Measurements from ENCODE around the gene UBE3A. TPM values are rescaled to one million over a fixed set of nuclear protein-coding genes. Genes with fewer than 3 reads are reported as not detected.

The UBE3A gene
- total and polyA plus RNA-seq, 8 donors = 8.9 to 48.9 (median 39.0) TPM

DNA sequence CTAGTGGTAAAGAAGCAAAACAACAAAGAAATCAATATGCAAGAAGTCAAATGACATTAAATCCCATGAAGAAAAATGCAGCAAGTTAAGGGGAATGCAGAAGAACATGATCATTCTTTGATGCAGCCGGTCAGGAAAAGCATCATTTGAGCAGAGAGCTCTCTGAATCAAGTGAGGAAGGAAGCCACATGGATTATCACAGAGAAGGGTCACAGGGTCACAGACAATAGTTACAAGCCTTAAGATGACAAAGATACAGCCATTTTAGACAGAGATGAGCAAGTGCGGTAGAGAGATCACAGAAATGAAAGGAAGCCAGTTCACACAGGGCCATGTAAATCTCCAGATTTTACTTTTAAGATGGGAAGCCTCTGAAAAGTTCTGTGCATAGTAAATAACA, 43.9 kb downstream of the UBE3A start:
- no peak for DNase-seq
- no peaks in the 10 kb centered on the region for H3K36me3 ChIP-seq
- H3K4me3 ChIP-seq = no peak overlapping the region
- TF ChIP-seq, protein P1, sequence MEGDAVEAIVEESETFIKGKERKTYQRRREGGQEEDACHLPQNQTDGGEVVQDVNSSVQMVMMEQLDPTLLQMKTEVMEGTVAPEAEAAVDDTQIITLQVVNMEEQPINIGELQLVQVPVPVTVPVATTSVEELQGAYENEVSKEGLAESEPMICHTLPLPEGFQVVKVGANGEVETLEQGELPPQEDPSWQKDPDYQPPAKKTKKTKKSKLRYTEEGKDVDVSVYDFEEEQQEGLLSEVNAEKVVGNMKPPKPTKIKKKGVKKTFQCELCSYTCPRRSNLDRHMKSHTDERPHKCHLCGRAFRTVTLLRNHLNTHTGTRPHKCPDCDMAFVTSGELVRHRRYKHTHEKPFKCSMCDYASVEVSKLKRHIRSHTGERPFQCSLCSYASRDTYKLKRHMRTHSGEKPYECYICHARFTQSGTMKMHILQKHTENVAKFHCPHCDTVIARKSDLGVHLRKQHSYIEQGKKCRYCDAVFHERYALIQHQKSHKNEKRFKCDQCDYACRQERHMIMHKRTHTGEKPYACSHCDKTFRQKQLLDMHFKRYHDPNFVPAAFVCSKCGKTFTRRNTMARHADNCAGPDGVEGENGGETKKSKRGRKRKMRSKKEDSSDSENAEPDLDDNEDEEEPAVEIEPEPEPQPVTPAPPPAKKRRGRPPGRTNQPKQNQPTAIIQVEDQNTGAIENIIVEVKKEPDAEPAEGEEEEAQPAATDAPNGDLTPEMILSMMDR (IDR thresholded peaks at IDR 0.05) = no peak
- no peaks in the 10 kb centered on the region for H3K27me3 ChIP-seq
- no peak overlapping the region for H3K27ac ChIP-seq
- no peaks in the 10 kb centered on the region for H3K9me3 ChIP-seq
- no peak for ATAC-seq
- peaks cover 0 to 4% (median 0%) of the 10 kb centered on the region in 3 donors for H3K4me1 ChIP-seq
- no peak for FAIRE-seq
- 83 to 85% methylated on average over 2 of the region's 2 CpGs for WGBS, 2 donors
- intact Hi-C loops (cut with DNase I) = no loop called here

DNA sequence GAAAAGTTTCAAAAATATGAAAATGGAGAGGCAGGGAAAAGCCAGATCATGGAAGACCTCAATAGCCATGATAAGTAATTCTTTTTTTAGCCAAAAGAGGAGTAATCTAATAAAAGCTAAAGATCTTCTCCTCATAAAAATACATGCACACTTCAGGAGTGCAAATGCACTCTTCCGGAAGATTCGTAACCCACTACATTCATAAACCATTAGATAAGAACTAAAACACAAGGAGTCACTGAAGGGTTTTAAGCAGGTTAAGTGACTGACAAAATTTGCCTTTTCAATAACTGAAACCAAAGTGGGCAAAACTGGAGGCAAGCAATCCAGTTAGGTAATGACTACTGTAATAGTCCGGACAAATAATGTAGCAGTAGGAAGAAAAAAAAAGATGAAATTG, 46.0 kb downstream of the UBE3A start:
- no peak overlapping the region for H3K27ac ChIP-seq
- no peaks in the 10 kb centered on the region for H3K9me3 ChIP-seq
- TF ChIP-seq, protein P1 (IDR thresholded peaks at IDR 0.05) = no peak
- peaks cover 0 to 4% (median 0%) of the 10 kb centered on the region in 3 donors for H3K4me1 ChIP-seq
- intact Hi-C loops (cut with DNase I) = no loop called here
- H3K27me3 ChIP-seq = no peaks in the 10 kb centered on the region
- H3K36me3 ChIP-seq = no peaks in the 10 kb centered on the region
- WGBS, 2 donors = 94 to 97% methylated on average over 3 of the region's 3 CpGs
- FAIRE-seq (no peak), ATAC-seq (no peak), DNase-seq (no peak)
- no peak overlapping the region for H3K4me3 ChIP-seq

DNA sequence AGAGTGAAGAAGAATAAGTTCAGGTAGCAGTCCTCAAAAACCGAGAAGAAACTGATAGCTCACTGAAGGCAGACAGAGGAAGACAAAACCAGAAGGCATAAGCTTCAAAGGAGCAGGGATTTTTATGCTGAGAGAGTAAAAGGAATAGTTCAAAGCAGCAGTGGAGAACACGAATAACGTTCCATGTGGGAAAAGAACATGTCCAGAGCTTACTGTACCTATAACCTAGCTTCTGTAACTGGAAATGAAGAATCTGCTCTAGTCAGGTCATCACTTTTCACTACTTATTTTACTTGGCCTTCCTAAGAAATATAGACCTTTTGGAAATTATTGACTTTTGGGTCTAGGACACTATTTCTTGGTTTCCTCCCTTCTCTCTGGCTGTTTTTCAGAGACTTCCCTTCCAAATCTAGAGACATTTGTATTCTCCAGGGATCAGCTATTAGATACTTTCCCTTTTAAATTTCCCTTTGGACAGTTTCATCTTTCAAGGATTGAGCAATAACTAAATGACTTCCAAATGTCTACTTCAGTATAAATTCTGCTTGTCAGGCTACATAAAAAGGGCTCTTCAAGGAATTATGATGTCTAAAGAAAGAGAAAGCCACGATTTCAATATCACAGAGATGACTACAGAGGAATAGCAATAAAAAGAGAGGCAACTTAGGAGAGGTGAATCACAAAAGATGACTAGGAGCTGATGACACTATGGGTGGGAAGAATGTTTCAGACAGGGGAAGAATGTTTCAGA, 46.7 kb downstream of the UBE3A start:
- WGBS, 2 donors = 90 to 91% methylated on average over 4 of the region's 4 CpGs
- ATAC-seq = peak in 2 of 4 donors; percentile 25 to 45

DNA sequence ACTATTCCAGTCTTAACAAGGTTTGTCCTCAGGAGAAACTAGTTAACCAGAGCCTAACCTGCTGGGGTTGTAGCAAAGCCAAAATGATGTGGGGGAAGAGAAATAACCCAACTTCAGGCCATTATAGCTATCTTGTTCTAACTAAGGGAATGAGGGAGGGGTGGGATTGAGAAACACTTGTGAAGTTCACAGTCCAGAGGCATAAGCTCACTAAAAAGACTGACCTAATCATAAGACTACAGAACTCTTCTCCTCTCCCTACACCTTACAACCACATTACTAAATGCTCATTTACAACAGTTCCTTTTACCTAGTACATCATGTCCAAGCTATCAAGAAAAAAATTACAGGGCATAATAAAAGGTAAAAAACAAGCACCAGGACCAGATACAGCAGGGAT, 52.8 kb downstream of the UBE3A start:
- ATAC-seq (no peak), DNase-seq (no peak), FAIRE-seq (no peak)
- intact Hi-C loops (cut with DNase I) = no loop called here
- no peak overlapping the region for H3K4me3 ChIP-seq
- no peaks in the 10 kb centered on the region for H3K9me3 ChIP-seq
- H3K27ac ChIP-seq = no peak overlapping the region
- no peaks in the 10 kb centered on the region for H3K36me3 ChIP-seq
- H3K27me3 ChIP-seq = no peaks in the 10 kb centered on the region
- no peaks in the 10 kb centered on the region for H3K4me1 ChIP-seq
- TF ChIP-seq, protein P1 (IDR thresholded peaks at IDR 0.05) = no peak

More for the DNA sequence above, 46.7 kb downstream of the UBE3A start:
- DNase-seq = no peak
- Histone ChIP-seq H3K36me3 (no peaks in the 10 kb centered on the region), H3K27me3 (no peaks in the 10 kb centered on the region), H3K4me3 (no peak overlapping the region), H3K4me1 (peaks cover 0 to under 1% (median 0%) of the 10 kb centered on the region in 3 donors), H3K27ac (no peak overlapping the region), H3K9me3 (no peaks in the 10 kb centered on the region)
- TF ChIP-seq, protein P1 (IDR thresholded peaks at IDR 0.05) = no peak
- intact Hi-C loops (cut with DNase I) = no loop called here
- FAIRE-seq = peak; percentile 75

DNA sequence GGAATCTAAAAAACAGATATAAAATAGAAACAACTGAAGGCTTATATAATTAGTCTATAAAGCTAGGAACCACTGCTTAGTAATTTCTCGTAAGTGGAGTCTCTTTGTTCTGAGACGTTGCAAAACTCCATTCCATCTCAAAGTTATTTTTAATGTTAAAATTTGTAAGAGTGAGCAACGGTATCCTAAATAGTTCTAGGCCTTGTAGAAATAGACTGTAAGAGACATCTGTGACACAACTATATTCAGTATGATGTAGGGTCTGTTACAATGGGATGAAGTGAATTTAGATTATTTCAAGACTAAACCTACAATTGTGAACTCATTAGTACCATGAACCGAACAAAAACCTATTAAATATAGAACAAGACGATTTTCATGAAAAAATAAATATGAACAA, 57.2 kb downstream of the UBE3A start:
- 96 to 97% methylated on average over 5 of the region's 5 CpGs for WGBS, 2 donors
- TF ChIP-seq, protein P1 (IDR thresholded peaks at IDR 0.05) = no peak
- H3K9me3 ChIP-seq = no peaks in the 10 kb centered on the region
- DNase-seq = no peak
- no peak overlapping the region for H3K4me3 ChIP-seq
- intact Hi-C loops (cut with DNase I) = no loop called here
- H3K27ac ChIP-seq = no peak overlapping the region
- no peak for ATAC-seq
- no peaks in the 10 kb centered on the region for H3K27me3 ChIP-seq
- FAIRE-seq = no peak
- H3K4me1 ChIP-seq = no peaks in the 10 kb centered on the region
- no peaks in the 10 kb centered on the region for H3K36me3 ChIP-seq
